HCT116 (cell line): ENCODE data around the gene TIE1. TPM values are rescaled to one million over a fixed set of nuclear protein-coding genes. Genes with fewer than 3 reads are reported as not detected.

Experiments
- ATAC-seq: fragments of 200-7000 bp; cut with Tn5 transposase; 2 replicates; pipeline ENCODE4 v1.9.1; 2020; ENCODE audit warnings: mild to moderate bottlenecking, moderate library complexity
- BruUV-seq: library from RNA; stranded (reverse); fragments of 400-500 nt; replicated peaks from 2 replicates; lab custom pipeline; 2021; lab: Mats Ljungman, UMichigan
- CTCF ChIA-PET: fragments of 300-600 bp; sonication (Branson Sonifier 250); formaldehyde crosslinking; loops from one replicate; lab custom pipeline; 2021; ENCODE audit warnings: antibody characterized with exemption; lab: Charles Lee
- POLR2A ChIA-PET: fragments of 300-600, 350-600 bp; sonication (Branson Sonifier 250); formaldehyde crosslinking; loops from one replicate; lab custom pipeline; 2021; ENCODE audit warnings: antibody characterized with exemption; lab: Charles Lee
- RAD21 ChIA-PET, 2 experiments: fragments of 300-600 bp; sonication (Branson Sonifier 250); formaldehyde crosslinking; loops; one replicate each; lab custom pipeline; 2023; ENCODE audit warnings: low total read pairs in 2 of 2; ENCODE audit not compliant: uncharacterized antibody in 2 of 2, unreplicated experiment in 2 of 2, low non-redundant PET in 1 of 2; lab: Charles Lee
- DNase-seq: peaks from one replicate; pipeline ENCODE4 v3.0.0-alpha.2; 2010; ENCODE audit warnings: low read depth, low spot score
- H2AFZ ChIP-seq: fragments of 200-600 bp; shearing (Covaris generic), sonication (generic); 2 replicates; pipeline ENCODE4 v1.6.1; 2017; ENCODE audit warnings: low read depth, mixed run types, mixed read lengths, antibody characterized with exemption, low read length; ENCODE audit not compliant: poor library complexity, severe bottlenecking
- H3K27ac ChIP-seq: 2 replicates; pipeline ENCODE4 v1.5.1; 2012; ENCODE audit warnings: low read depth, low read length
- H3K27me3 ChIP-seq: fragments of 200-600 bp; sonication (generic); 2 replicates; pipeline ENCODE4 v1.6.1; 2016; ENCODE audit warnings: mixed run types, low read length, mixed read lengths; ENCODE audit not compliant: insufficient read depth
- H3K36me3 ChIP-seq, 2 experiments: fragments of 200-500 bp in 1 of 2; fragments of 200-600 bp in 1 of 2; sonication (Bioruptor generic) in 1 of 2; sonication (generic) in 1 of 2; 2 replicates each; pipeline versions ENCODE4 v1.5.1 to v1.6.1; 2014 to 2016; ENCODE audit warnings: low read length in 2 of 2, inconsistent platforms in 1 of 2, mixed read lengths in 1 of 2, mixed run types in 1 of 2; ENCODE audit not compliant: insufficient read depth in 2 of 2, control insufficient read depth in 1 of 2
- H3K4me1 ChIP-seq, 2 experiments: fragments of 200-600 bp in 1 of 2; sonication (generic) in 1 of 2; 2 replicates each; pipeline versions ENCODE4 v1.5.1 to v1.6.1; 2012 to 2017; ENCODE audit warnings: low read length in 2 of 2, inconsistent platforms in 1 of 2, mild to moderate bottlenecking in 1 of 2, mixed read lengths in 1 of 2, mixed run types in 1 of 2, moderate library complexity in 1 of 2; ENCODE audit not compliant: insufficient read depth in 2 of 2, control insufficient read depth in 1 of 2
- H3K4me2 ChIP-seq: fragments of 200-600 bp; sonication (generic); 2 replicates; pipeline ENCODE4 v1.6.1; 2017; ENCODE audit warnings: mixed run types, low read length, mixed read lengths
- H3K4me3 ChIP-seq, 2 experiments: fragments of 200-600 bp in 1 of 2; sonication (generic) in 1 of 2; replicated peaks in 1 of 2; 2 replicates each; pipeline ENCODE4 v1.5.1; 2011 to 2016; ENCODE audit warnings: low read length in 2 of 2, control low read depth in 1 of 2, low read depth in 1 of 2, mild to moderate bottlenecking in 1 of 2, mixed read lengths in 1 of 2, mixed run types in 1 of 2
- H3K79me2 ChIP-seq: fragments of 200-600 bp; sonication (generic); 2 replicates; pipeline ENCODE4 v1.6.1; 2017; ENCODE audit warnings: mild to moderate bottlenecking, mixed run types, low read length, moderate library complexity, mixed read lengths; ENCODE audit not compliant: insufficient read depth
- H3K9ac ChIP-seq: fragments of 200-600 bp; sonication (generic); 2 replicates; pipeline ENCODE4 v1.6.1; 2016; ENCODE audit warnings: low read length, mixed read lengths
- H3K9me2 ChIP-seq: fragments of 200-600 bp; sonication (generic), shearing (Covaris generic); 2 replicates; pipeline ENCODE4 v1.6.1; 2017; ENCODE audit warnings: mixed run types, mild to moderate bottlenecking, moderate library complexity; ENCODE audit not compliant: insufficient read depth
- H3K9me3 ChIP-seq, 2 experiments: fragments of 200-500 bp in 1 of 2; fragments of 200-600 bp in 1 of 2; sonication (Bioruptor generic) in 1 of 2; sonication (generic) in 1 of 2; 2 replicates each; pipeline ENCODE4 v1.6.1; 2014 to 2017; ENCODE audit warnings: low read length in 2 of 2, mixed read lengths in 2 of 2, inconsistent platforms in 1 of 2, low read depth in 1 of 2, mild to moderate bottlenecking in 1 of 2, mixed run types in 1 of 2, moderate library complexity in 1 of 2; ENCODE audit not compliant: control insufficient read depth in 1 of 2, insufficient read depth in 1 of 2
- H4K20me1 ChIP-seq: fragments of 200-600 bp; sonication (generic), shearing (Covaris generic); 2 replicates; pipeline ENCODE4 v1.6.1; 2017; ENCODE audit warnings: mixed run types, mild to moderate bottlenecking, moderate library complexity; ENCODE audit not compliant: insufficient read depth
- ATF3 ChIP-seq: IDR thresholded peaks from 2 replicates; pipeline ENCODE4 v1.6.1; 2012
- CEBPB ChIP-seq: IDR thresholded peaks from 2 replicates; pipeline ENCODE4 v1.6.1; 2012; ENCODE audit warnings: low read depth
- CTCF ChIP-seq, 3 experiments: fragments of 200-600 bp in 1 of 3; sonication (generic) in 1 of 3; IDR thresholded peaks in 2 of 3; conservative IDR thresholded peaks in 1 of 3; 2 replicates each; pipeline ENCODE4 v1.5.1; 2012 to 2017; ENCODE audit warnings: low read depth in 2 of 3, low read length in 2 of 3, antibody characterized with exemption in 1 of 3, borderline replicate concordance in 1 of 3, control low read depth in 1 of 3, mild to moderate bottlenecking in 1 of 3, mixed read lengths in 1 of 3, mixed run types in 1 of 3, moderate library complexity in 1 of 3; ENCODE audit not compliant: insufficient read depth in 1 of 3
- JUND ChIP-seq: IDR thresholded peaks from 2 replicates; pipeline ENCODE4 v1.6.1; 2012
- MAX ChIP-seq: IDR thresholded peaks from 2 replicates; pipeline ENCODE4 v1.6.1; 2012
- POLR2AphosphoS5 ChIP-seq: IDR thresholded peaks from 2 replicates; pipeline ENCODE4 v1.6.1; 2011; ENCODE audit warnings: mild to moderate bottlenecking, low read depth, low read length, moderate library complexity
- RAD21 ChIP-seq: IDR thresholded peaks from 2 replicates; pipeline ENCODE4 v1.6.1; 2012; ENCODE audit warnings: low read depth, mild to moderate bottlenecking
- REST ChIP-seq: IDR thresholded peaks from 2 replicates; pipeline ENCODE4 v1.6.1; 2012; ENCODE audit warnings: low read depth
- SP1 ChIP-seq: IDR thresholded peaks from 2 replicates; pipeline ENCODE4 v1.6.1; 2012; ENCODE audit warnings: low read depth
- SRF ChIP-seq: IDR thresholded peaks from 2 replicates; pipeline ENCODE4 v1.6.1; 2012; ENCODE audit warnings: low read depth
- TCF7L2 ChIP-seq: IDR thresholded peaks from 2 replicates; pipeline ENCODE4 v1.7.0; 2011; ENCODE audit warnings: borderline replicate concordance, inconsistent platforms; ENCODE audit not compliant: insufficient read depth, insufficient read length; ENCODE audit errors: extremely low read depth
- YY1 ChIP-seq: IDR thresholded peaks from 2 replicates; pipeline ENCODE4 v1.6.1; 2011; ENCODE audit warnings: low read length, low read depth, moderate library complexity, mild to moderate bottlenecking; ENCODE audit not compliant: insufficient replicate concordance; ENCODE audit errors: extremely low read depth
- ZFX ChIP-seq: fragments of 450-650 bp; IDR thresholded peaks from 2 replicates; pipeline ENCODE4 v1.6.1; 2017
- ZNF274 ChIP-seq: fragments of 200-500 bp; sonication (Bioruptor generic); IDR thresholded peaks from 2 replicates; pipeline ENCODE4 v1.6.1; 2014; ENCODE audit warnings: mild to moderate bottlenecking, low read depth, low read length, inconsistent platforms
- intact Hi-C: fragments of 100-400 bp; cut with micrococcal nuclease; formaldehyde crosslinking; loops from 2 replicates; pipeline ENCODE4 v1.10.0; 2022
- total RNA-seq: library from RNA; stranded (reverse); gene quantifications from one replicate; pipeline ENCODE4 v1.2.1, GENCODE V29; 2021; ENCODE audit not compliant: unreplicated experiment

Gene TIE1
- total RNA-seq, 1 experiment from 2014 or later, result not detected

GRCh38 chr1:43346636-43347035 is 45.9 kb downstream of the TIE1 start:
- Histone ChIP-seq H3K4me2 (no peak overlapping the region), H3K9ac (no peak overlapping the region), H2AFZ (no peak overlapping the region), H4K20me1 (no peaks in the 10 kb centered on the region), H3K36me3 (no peaks in the 10 kb centered on the region), H3K4me1 (peaks cover 38 to 73% of the 10 kb centered on the region in 2 experiments), H3K9me2 (no peaks in the 10 kb centered on the region), H3K27me3 (no peaks in the 10 kb centered on the region), H3K27ac (no peak overlapping the region), H3K79me2 (no peaks in the 10 kb centered on the region), H3K9me3 (no peaks in the 10 kb centered on the region), H3K4me3 (no peak overlapping the region)
- TF ChIP-seq ZFX, result no peak
- no peak for TF ChIP-seq RAD21
- no peak for TF ChIP-seq POLR2AphosphoS5
- TF ChIP-seq JUND, result no peak
- TF ChIP-seq ATF3, result no peak
- TF ChIP-seq REST, result no peak
- TF ChIP-seq YY1, result no peak
- TF ChIP-seq TCF7L2, result no peak
- TF ChIP-seq ZNF274, result no peak
- no peak for TF ChIP-seq CTCF (IDR thresholded peaks at IDR 0.05 in 2 of 3, conservative IDR thresholded peaks at IDR 0.05 in 1 of 3; ENCODE audit: borderline replicate concordance in 1 of 3, insufficient read depth in 1 of 3, low read depth in 2 of 3, low read length in 2 of 3)
- TF ChIP-seq MAX, result no peak
- TF ChIP-seq CEBPB, result no peak
- TF ChIP-seq SP1, result no peak
- no peak for TF ChIP-seq SRF
- ATAC-seq (no peak), DNase-seq (no peak)
- intact Hi-C loops, result no loop called here
- CTCF ChIA-PET, result no interaction called here
- POLR2A ChIA-PET, result no interaction called here
- no TSS peak for BruUV-seq
- RAD21 ChIA-PET, result no interaction called here
